SIG-M5 treated with dmso at 0.1 percent for 504 hours (cell line): Measurements from ENCODE around the gene ECSCR.
"Not testable (repeated sequence)": the region's sequence is repeated elsewhere in the genome, so short reads cannot be mapped to it uniquely, and the experiment has no call there.

ENCODE experiments used
- DNase-seq: peaks from one replicate; lab custom pipeline; 2025; ENCODE audit not compliant: unreplicated experiment; lab: John Stamatoyannopoulos, UW

The ECSCR gene

GRCh38 chr5:139414581-139415130 lies 47.9 kb downstream of the ECSCR start:
- DNase-seq = no peak

GRCh38 chr5:139413963-139414362 lies 48.6 kb downstream of the ECSCR start:
- DNase-seq = no peak

GRCh38 chr5:139413153-139413552 lies 49.4 kb downstream of the ECSCR start:
- DNase-seq = no peak

GRCh38 chr5:139410993-139411828 lies 51.3 kb downstream of the ECSCR start:
- DNase-seq = no peak

- no peak for DNase-seq
These were observed 52.2 kb downstream of the ECSCR start for GRCh38 chr5:139410121-139410992.

- DNase-seq = not testable (repeated sequence)
These were observed 53.4 kb downstream of the ECSCR start for GRCh38 chr5:139409116-139409515.

GRCh38 chr5:139408191-139408590 lies 54.4 kb downstream of the ECSCR start:
- no peak for DNase-seq

GRCh38 chr5:139407517-139407916 lies 55.0 kb downstream of the ECSCR start:
- DNase-seq = peak; percentile 61

- DNase-seq = no peak
These were observed 55.6 kb downstream of the ECSCR start for GRCh38 chr5:139406963-139407362.

- DNase-seq = no peak
These were observed 58.1 kb downstream of the ECSCR start for GRCh38 chr5:139404484-139404840.

GRCh38 chr5:139403787-139404483 lies 58.6 kb downstream of the ECSCR start, which contains the start of gene SPATA24:
TSS of gene SPATA24 (minus strand) at chr5:139404089. CDS start at chr5:139404060, 29 bp downstream.
- DNase-seq = peak; percentile 99

GRCh38 chr5:139403418-139403786 lies 59.1 kb downstream of the ECSCR start:
- DNase-seq = no peak

- DNase-seq = peak; percentile 35
These were observed 59.9 kb downstream of the ECSCR start for GRCh38 chr5:139402561-139403158.

- no peak for DNase-seq
These were observed 61.0 kb downstream of the ECSCR start for GRCh38 chr5:139401546-139401945.

- DNase-seq = no peak
These were observed 62.9 kb downstream of the ECSCR start for GRCh38 chr5:139399501-139400121.
